ENCODE results near the gene CASP3.

The CASP3 gene

GRCh38 chr4:184688447-184688846 is 39.2 kb upstream of the CASP3 start:
- H3K4me3 ChIP-seq (ENCODE audit: low read depth, low read length): no peak overlapping the region
- peak; percentile 95 for DNase-seq (ENCODE audit: low read depth, low spot score)
- in situ Hi-C loops (cut with HindIII; ENCODE audit: low sequenced_read_pairs): no loop called here
- no peak for TF ChIP-seq CTCF (IDR thresholded peaks at IDR 0.05; ENCODE audit: low read depth, low read length)

- H3K4me3 ChIP-seq (ENCODE audit: low read depth, low read length): no peak overlapping the region
- no peak for DNase-seq (ENCODE audit: low read depth, low spot score)
- in situ Hi-C loops (cut with HindIII; ENCODE audit: low sequenced_read_pairs): no loop called here
- TF ChIP-seq CTCF (IDR thresholded peaks at IDR 0.05; ENCODE audit: low read depth, low read length): no peak
Observed at GRCh38 chr4:184688005-184688404, 38.8 kb upstream of the CASP3 start.

GRCh38 chr4:184684491-184685189 is 35.4 kb upstream of the CASP3 start:
- DNase-seq (ENCODE audit: low read depth, low spot score): no peak
- no peak overlapping the region for H3K4me3 ChIP-seq (ENCODE audit: low read depth, low read length)
- no peak for TF ChIP-seq CTCF (IDR thresholded peaks at IDR 0.05; ENCODE audit: low read depth, low read length)
- in situ Hi-C loops (cut with HindIII; ENCODE audit: low sequenced_read_pairs): no loop called here

GRCh38 chr4:184681916-184682315 is 32.7 kb upstream of the CASP3 start:
- no peak for TF ChIP-seq CTCF (IDR thresholded peaks at IDR 0.05; ENCODE audit: low read depth, low read length)
- DNase-seq (ENCODE audit: low read depth, low spot score): no peak
- in situ Hi-C loops (cut with HindIII; ENCODE audit: low sequenced_read_pairs): no loop called here
- no peak overlapping the region for H3K4me3 ChIP-seq (ENCODE audit: low read depth, low read length)

- no peak overlapping the region for H3K4me3 ChIP-seq (ENCODE audit: low read depth, low read length)
- DNase-seq (ENCODE audit: low read depth, low spot score): no peak
- TF ChIP-seq CTCF (IDR thresholded peaks at IDR 0.05; ENCODE audit: low read depth, low read length): no peak
- in situ Hi-C loops (cut with HindIII; ENCODE audit: low sequenced_read_pairs): no loop called here
Observed at GRCh38 chr4:184680698-184681097, 31.5 kb upstream of the CASP3 start.

- in situ Hi-C loops (cut with HindIII; ENCODE audit: low sequenced_read_pairs): no loop called here
- no peak overlapping the region for H3K4me3 ChIP-seq (ENCODE audit: low read depth, low read length)
- no peak for DNase-seq (ENCODE audit: low read depth, low spot score)
- TF ChIP-seq CTCF (IDR thresholded peaks at IDR 0.05; ENCODE audit: low read depth, low read length): no peak
Observed at GRCh38 chr4:184675821-184676492, 26.7 kb upstream of the CASP3 start.

Data from astrocyte of the spinal cord (primary cell).